ENCODE results near the gene TMEM250. TPM values are rescaled to one million over a fixed set of nuclear protein-coding genes. Genes with fewer than 3 reads are reported as not detected.

TMEM250 gene
- total RNA-seq, 2 donors from 2014 or later: 13.3 to 26.2 TPM

- Mint-ChIP-seq H3K36me3 (no peaks in the 10 kb centered on the region), H3K27ac (no peak overlapping the region), H3K9me3 (no peaks in the 10 kb centered on the region)
- ATAC-seq: no peak
- peak in 1 of 2 donors; percentile 47 for DNase-seq (ENCODE audit: low spot score in 2 of 2)
These were observed 32.9 kb downstream of the TMEM250 start for GRCh38 chr9:136085815-136086212.

DNA sequence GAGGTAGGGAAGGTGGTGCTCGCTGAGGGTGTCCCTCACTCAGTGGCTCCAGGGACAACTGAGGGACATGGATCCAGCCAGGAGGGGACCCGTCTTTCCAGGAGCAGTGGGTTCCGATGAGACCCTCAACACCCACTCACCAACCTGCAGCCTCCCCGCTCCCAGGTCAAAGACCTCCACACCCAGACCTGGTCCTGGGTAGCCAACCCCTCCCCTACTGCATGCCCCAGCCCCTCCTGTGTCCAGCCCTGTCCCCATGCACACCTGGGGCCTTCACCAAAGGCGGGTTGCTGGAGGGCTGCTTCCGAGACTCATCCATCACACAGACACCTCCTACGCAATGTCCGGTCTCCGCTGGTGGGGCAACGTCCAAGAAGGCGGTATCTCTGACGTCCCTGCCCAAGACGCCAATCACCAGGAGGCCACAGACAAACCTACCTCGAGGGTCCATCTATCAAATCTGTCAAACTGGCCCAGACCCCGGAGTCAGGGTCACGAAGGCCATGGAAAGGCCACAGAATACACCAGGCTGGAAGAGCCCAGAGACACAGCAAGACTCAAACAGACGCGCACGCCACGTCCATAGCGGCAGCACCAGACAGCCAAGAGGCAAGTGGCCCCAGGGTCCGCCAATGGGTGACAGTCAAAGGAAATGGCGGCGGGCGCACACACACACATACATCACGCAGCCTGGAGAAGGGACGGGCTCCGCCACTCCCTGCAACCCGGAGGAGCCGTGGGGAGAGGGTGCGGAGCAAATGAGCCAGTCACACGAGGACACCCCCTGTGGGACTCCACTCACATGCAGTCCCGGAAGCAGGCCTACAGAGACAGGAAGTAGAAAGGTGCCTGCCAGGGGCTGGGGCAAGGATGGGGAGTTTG, 34.4 kb downstream of the TMEM250 start:
- H3K27ac Mint-ChIP-seq: peak overlapping the region in 1 of 2 donors; percentile 55
- DNase-seq (ENCODE audit: low spot score in 2 of 2) (no peak), ATAC-seq (no peak)
- no peaks in the 10 kb centered on the region for H3K36me3 Mint-ChIP-seq
- H3K9me3 Mint-ChIP-seq: no peaks in the 10 kb centered on the region

DNA sequence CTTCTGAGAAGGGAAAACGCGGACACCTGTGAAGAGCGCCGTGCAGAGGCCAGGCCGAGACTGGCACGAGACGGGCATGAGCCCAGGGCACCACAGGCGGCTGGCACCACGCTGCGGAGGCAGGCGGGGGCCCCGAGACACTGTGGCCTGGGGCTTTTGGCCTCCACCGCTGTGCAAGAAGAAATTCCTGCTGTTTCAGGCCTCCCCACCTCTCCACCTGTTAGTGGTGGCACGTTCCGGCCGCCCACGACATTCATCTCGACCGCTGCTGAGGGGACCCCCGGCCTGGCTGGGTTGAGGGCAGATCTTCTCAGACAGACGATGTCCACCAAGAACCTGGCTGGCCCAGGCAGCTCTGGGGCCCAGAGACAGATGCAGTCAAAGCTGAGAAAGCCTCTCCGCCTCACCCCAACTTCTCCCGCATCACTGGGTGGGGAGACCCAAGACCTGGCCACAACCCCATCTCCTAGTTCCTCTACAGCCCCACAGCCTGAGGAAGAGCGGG, 35.1 kb downstream of the TMEM250 start:
- Mint-ChIP-seq H3K36me3 (no peaks in the 10 kb centered on the region), H3K9me3 (no peaks in the 10 kb centered on the region), H3K27ac (no peak overlapping the region)
- no peak for ATAC-seq
- no peak for DNase-seq (ENCODE audit: low spot score in 2 of 2)

- Mint-ChIP-seq H3K27ac (peak overlapping the region in 1 of 2 donors; percentile 18), H3K36me3 (no peaks in the 10 kb centered on the region), H3K9me3 (no peaks in the 10 kb centered on the region)
- DNase-seq (ENCODE audit: low spot score in 2 of 2) (no peak), ATAC-seq (no peak)
These were observed 35.9 kb downstream of the TMEM250 start for GRCh38 chr9:136082496-136083361.

- ATAC-seq (no peak), DNase-seq (ENCODE audit: low spot score in 2 of 2) (no peak)
- H3K9me3 Mint-ChIP-seq: no peaks in the 10 kb centered on the region
- no peaks in the 10 kb centered on the region for H3K36me3 Mint-ChIP-seq
- H3K27ac Mint-ChIP-seq: no peak overlapping the region
These were observed 36.7 kb downstream of the TMEM250 start for GRCh38 chr9:136081826-136082495.

DNA sequence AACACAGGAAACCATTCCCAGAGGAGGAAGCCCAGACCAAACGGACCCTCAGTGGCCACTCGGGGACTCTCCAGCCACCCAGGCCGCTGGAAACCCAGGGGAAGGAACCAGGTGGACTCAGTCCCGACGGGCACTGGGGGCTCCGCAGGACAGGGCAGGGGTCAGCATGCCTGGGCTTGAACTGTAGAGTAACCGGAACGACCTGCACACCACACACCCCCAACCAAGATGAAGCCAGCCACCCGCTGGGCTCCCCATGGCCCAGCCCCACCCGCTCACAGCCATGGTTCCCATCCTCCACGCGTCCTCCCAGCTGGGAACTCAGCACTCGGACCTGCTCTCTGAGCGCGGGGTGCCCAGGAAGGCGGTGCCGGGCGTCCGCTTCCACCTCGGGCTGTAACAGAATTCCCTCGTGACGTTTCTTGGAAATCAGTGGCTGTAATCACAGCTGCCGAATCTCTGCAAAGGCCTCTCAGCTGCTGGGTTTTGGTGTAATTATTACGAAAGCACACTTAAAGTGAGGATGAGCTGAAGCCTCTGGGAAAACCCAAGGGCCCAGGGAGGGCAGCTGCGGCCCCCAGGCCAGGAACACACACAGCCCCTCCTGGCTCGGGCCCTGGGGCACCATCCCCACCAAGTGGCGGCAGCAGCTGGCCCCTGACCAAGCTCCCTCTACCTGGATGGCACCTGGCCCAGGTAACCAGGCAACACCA, 37.4 kb downstream of the TMEM250 start:
- no peak overlapping the region for H3K27ac Mint-ChIP-seq
- no peak for DNase-seq (ENCODE audit: low spot score in 2 of 2)
- no peaks in the 10 kb centered on the region for H3K9me3 Mint-ChIP-seq
- no peaks in the 10 kb centered on the region for H3K36me3 Mint-ChIP-seq
- no peak for ATAC-seq

DNA sequence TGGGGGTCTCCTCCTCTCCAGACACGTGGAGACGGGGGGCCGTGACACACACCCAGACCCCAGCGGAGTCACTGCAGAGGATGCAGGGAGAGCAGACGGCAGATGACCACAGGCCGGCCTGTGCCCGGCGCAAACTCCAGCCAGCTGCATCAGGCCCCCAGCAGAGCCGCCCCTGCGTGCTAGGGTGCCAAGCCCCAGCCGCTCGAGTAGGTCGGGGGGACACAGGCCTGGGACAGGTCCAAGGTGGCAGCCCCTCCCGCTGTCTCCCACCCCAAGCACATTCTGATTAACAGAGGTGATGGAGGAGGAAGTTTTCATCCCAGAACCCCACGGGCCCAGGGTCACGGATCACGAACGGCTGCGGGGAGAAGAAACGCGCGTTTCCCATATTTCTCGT, 38.0 kb downstream of the TMEM250 start:
- ATAC-seq (no peak), DNase-seq (ENCODE audit: low spot score in 2 of 2) (no peak)
- Mint-ChIP-seq H3K9me3 (no peaks in the 10 kb centered on the region), H3K36me3 (no peaks in the 10 kb centered on the region), H3K27ac (peak overlapping the region in 1 of 2 donors; percentile 56)

GRCh38 chr9:136079916-136080246, 38.8 kb downstream of the TMEM250 start:
- ATAC-seq (no peak), DNase-seq (ENCODE audit: low spot score in 2 of 2) (no peak)
- Mint-ChIP-seq H3K9me3 (no peaks in the 10 kb centered on the region), H3K36me3 (no peaks in the 10 kb centered on the region), H3K27ac (peak overlapping the region in 1 of 2 donors; percentile 56)

GRCh38 chr9:136079211-136079915, 39.3 kb downstream of the TMEM250 start:
- H3K9me3 Mint-ChIP-seq: no peaks in the 10 kb centered on the region
- H3K36me3 Mint-ChIP-seq: no peaks in the 10 kb centered on the region
- no peak for DNase-seq (ENCODE audit: low spot score in 2 of 2)
- ATAC-seq: no peak
- H3K27ac Mint-ChIP-seq: peak overlapping the region in 1 of 2 donors; percentile 47

- Mint-ChIP-seq H3K9me3 (no peaks in the 10 kb centered on the region), H3K36me3 (no peaks in the 10 kb centered on the region), H3K27ac (peak overlapping the region in 1 of 2 donors; percentile 47)
- DNase-seq (ENCODE audit: low spot score in 2 of 2) (no peak), ATAC-seq (no peak)
These were observed 40.1 kb downstream of the TMEM250 start for GRCh38 chr9:136078498-136079011.

- Mint-ChIP-seq H3K36me3 (no peaks in the 10 kb centered on the region), H3K9me3 (no peaks in the 10 kb centered on the region), H3K27ac (no peak overlapping the region)
- ATAC-seq (no peak), DNase-seq (ENCODE audit: low spot score in 2 of 2) (no peak)
These were observed 40.7 kb downstream of the TMEM250 start for GRCh38 chr9:136078024-136078423.

- Mint-ChIP-seq H3K27ac (no peak overlapping the region), H3K9me3 (no peaks in the 10 kb centered on the region), H3K36me3 (no peaks in the 10 kb centered on the region)
- DNase-seq (ENCODE audit: low spot score in 2 of 2) (no peak), ATAC-seq (no peak)
These were observed 41.2 kb downstream of the TMEM250 start for GRCh38 chr9:136077491-136077890.

- H3K9me3 Mint-ChIP-seq: no peaks in the 10 kb centered on the region
- no peak for DNase-seq (ENCODE audit: low spot score in 2 of 2)
- H3K36me3 Mint-ChIP-seq: no peaks in the 10 kb centered on the region
- ATAC-seq: peak; percentile 37 to 67
- peak overlapping the region in 1 of 2 donors; percentile 32 for H3K27ac Mint-ChIP-seq
These were observed 42.6 kb downstream of the TMEM250 start for GRCh38 chr9:136075881-136076678.

- Mint-ChIP-seq H3K36me3 (no peaks in the 10 kb centered on the region), H3K27ac (peak overlapping the region in 1 of 2 donors; percentile 32), H3K9me3 (no peaks in the 10 kb centered on the region)
- no peak for ATAC-seq
- no peak for DNase-seq (ENCODE audit: low spot score in 2 of 2)
These were observed 43.4 kb downstream of the TMEM250 start for GRCh38 chr9:136075134-136075841.
